OCI-LY7 (cell line): Measurements from ENCODE around the gene LCN6.

Experiments used
- EZH2phosphoT487 ChIP-seq: fragments of 200-600 bp; sonication (generic); IDR thresholded peaks from 2 replicates; pipeline ENCODE4 v1.6.1; 2018; ENCODE audit warnings: low read depth, borderline replicate concordance, mild to moderate bottlenecking, mixed run types, antibody characterized with exemption, low read length, moderate library complexity, mixed read lengths
- TF ChIP-seq, protein P1 (sequence below): fragments of 200-600 bp; sonication (generic); conservative IDR thresholded peaks from 2 replicates; pipeline ENCODE4 v1.5.1; 2014; ENCODE audit warnings: mild to moderate bottlenecking, antibody characterized with exemption, low read length, moderate library complexity, mixed read lengths

DNA sequence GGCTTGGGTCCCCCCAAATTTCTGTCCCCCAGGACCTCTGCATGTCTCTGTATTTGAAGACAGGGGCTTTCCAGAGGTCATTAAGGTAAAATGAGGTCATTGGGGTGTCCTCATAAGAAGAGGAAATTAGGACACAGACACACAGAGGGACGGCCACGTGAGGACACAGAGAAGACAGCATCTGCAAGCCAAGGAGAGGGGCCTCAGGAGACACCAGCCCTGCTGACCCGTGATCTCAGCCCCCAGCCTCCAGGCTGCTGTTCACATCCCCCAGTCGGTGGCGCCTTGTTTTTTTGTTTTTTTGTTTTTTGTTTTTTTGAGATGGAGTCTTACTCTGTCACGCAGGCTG is 46.6 kb upstream of the LCN6 start:
- TF ChIP-seq, protein P1, sequence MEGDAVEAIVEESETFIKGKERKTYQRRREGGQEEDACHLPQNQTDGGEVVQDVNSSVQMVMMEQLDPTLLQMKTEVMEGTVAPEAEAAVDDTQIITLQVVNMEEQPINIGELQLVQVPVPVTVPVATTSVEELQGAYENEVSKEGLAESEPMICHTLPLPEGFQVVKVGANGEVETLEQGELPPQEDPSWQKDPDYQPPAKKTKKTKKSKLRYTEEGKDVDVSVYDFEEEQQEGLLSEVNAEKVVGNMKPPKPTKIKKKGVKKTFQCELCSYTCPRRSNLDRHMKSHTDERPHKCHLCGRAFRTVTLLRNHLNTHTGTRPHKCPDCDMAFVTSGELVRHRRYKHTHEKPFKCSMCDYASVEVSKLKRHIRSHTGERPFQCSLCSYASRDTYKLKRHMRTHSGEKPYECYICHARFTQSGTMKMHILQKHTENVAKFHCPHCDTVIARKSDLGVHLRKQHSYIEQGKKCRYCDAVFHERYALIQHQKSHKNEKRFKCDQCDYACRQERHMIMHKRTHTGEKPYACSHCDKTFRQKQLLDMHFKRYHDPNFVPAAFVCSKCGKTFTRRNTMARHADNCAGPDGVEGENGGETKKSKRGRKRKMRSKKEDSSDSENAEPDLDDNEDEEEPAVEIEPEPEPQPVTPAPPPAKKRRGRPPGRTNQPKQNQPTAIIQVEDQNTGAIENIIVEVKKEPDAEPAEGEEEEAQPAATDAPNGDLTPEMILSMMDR, result no peak
- no peak for TF ChIP-seq EZH2phosphoT487
